WTC11 (cell line): Measurements from ENCODE around the gene TMEM229B. TPM values are rescaled to one million over a fixed set of nuclear protein-coding genes. Genes with fewer than 3 reads are reported as not detected.

Experiments
- ELF4 ChIP-seq: sonication (generic); formaldehyde crosslinking; IDR thresholded peaks from 2 replicates; pipeline ENCODE4 v1.8.1; 2022; ENCODE audit warnings: low read depth, mild to moderate bottlenecking, moderate library complexity, missing genetic modification reagents
- ETV6 ChIP-seq: sonication (generic); formaldehyde crosslinking; IDR thresholded peaks from 2 replicates; pipeline ENCODE4 v1.8.1; 2022; ENCODE audit warnings: mild to moderate bottlenecking, missing genetic modification reagents
- JUN ChIP-seq: sonication (generic); formaldehyde crosslinking; IDR thresholded peaks from 2 replicates; pipeline ENCODE4 v1.8.0; 2023; ENCODE audit warnings: mild to moderate bottlenecking, missing genetic modification reagents
- NFE2L1 ChIP-seq: sonication (generic); formaldehyde crosslinking; IDR thresholded peaks from 2 replicates; pipeline ENCODE4 v1.8.1; 2023; ENCODE audit warnings: missing genetic modification reagents
- SP1 ChIP-seq: sonication (generic); formaldehyde crosslinking; conservative IDR thresholded peaks from 2 replicates; pipeline ENCODE4 v1.8.1; 2022; ENCODE audit warnings: missing genetic modification reagents
- TCF7 ChIP-seq: sonication (generic); formaldehyde crosslinking; IDR thresholded peaks from 2 replicates; pipeline ENCODE4 v1.8.0; 2022; ENCODE audit warnings: mild to moderate bottlenecking, low read depth, missing genetic modification reagents, moderate library complexity
- ZNF263 ChIP-seq: sonication (generic); formaldehyde crosslinking; IDR thresholded peaks from 2 replicates; pipeline ENCODE4 v1.8.1; 2022; ENCODE audit warnings: low read depth, mild to moderate bottlenecking, moderate library complexity, missing genetic modification reagents
- ZNF317 ChIP-seq: sonication (generic); formaldehyde crosslinking; IDR thresholded peaks from 2 replicates; pipeline ENCODE4 v1.8.1; 2023; ENCODE audit warnings: low read depth, mild to moderate bottlenecking, moderate library complexity, missing genetic modification reagents, borderline replicate concordance
- ZNF423 ChIP-seq: fragments of 250-450 bp; sonication (Bioruptor Pico); IDR thresholded peaks from 2 replicates; pipeline ENCODE4 v2.1.2; 2022; ENCODE audit warnings: mild to moderate bottlenecking, moderate library complexity
- total RNA-seq: library from RNA; stranded (reverse); gene quantifications from 3 replicates; pipeline ENCODE4 v1.2.3, GENCODE V29; 2021
- TF ChIP-seq, protein P1 (sequence below): sonication (generic); formaldehyde crosslinking; IDR thresholded peaks from 2 replicates; pipeline ENCODE4 v1.8.1; 2023; ENCODE audit warnings: mild to moderate bottlenecking, missing genetic modification reagents
- TF ChIP-seq, protein P2 (sequence below): fragments of 250-450 bp; sonication (Bioruptor Pico); IDR thresholded peaks from 2 replicates; pipeline ENCODE4 v1.9.0; 2021; ENCODE audit warnings: moderate library complexity, mild to moderate bottlenecking, inconsistent platforms, borderline replicate concordance
- TF ChIP-seq, protein P3 (sequence below): fragments of 200-600 bp; IDR thresholded peaks from 2 replicates; pipeline ENCODE4 v1.8.0; 2022; ENCODE audit warnings: antibody characterized with exemption
- TF ChIP-seq, protein P4 (sequence below): sonication (generic); formaldehyde crosslinking; IDR thresholded peaks from 2 replicates; pipeline ENCODE4 v1.8.1; 2023; ENCODE audit warnings: mild to moderate bottlenecking, moderate library complexity, missing genetic modification reagents
- TF ChIP-seq, protein P5 (sequence below): sonication (generic); formaldehyde crosslinking; IDR thresholded peaks from 2 replicates; pipeline ENCODE4 v1.8.0; 2023; ENCODE audit warnings: mild to moderate bottlenecking, missing genetic modification reagents
- TF ChIP-seq, protein P6 (sequence below): sonication (generic); formaldehyde crosslinking; IDR thresholded peaks from 2 replicates; pipeline ENCODE4 v1.8.0; 2023; ENCODE audit warnings: missing genetic modification reagents
- TF ChIP-seq, protein P7 (sequence below): sonication (generic); formaldehyde crosslinking; IDR thresholded peaks from 2 replicates; pipeline ENCODE4 v1.8.1; 2022; ENCODE audit warnings: mild to moderate bottlenecking, moderate library complexity, missing genetic modification reagents
- TF ChIP-seq, protein P8 (sequence below): sonication (generic); formaldehyde crosslinking; IDR thresholded peaks from 2 replicates; pipeline ENCODE4 v1.8.0; 2022; ENCODE audit warnings: mild to moderate bottlenecking, missing genetic modification reagents
- TF ChIP-seq, protein P9 (sequence below): fragments of 250-450 bp; sonication (Bioruptor Pico); IDR thresholded peaks from 2 replicates; pipeline ENCODE4 v2.1.2; 2022; ENCODE audit warnings: mild to moderate bottlenecking, moderate library complexity
- TF ChIP-seq, protein P10 (sequence below): sonication (generic); formaldehyde crosslinking; IDR thresholded peaks from 2 replicates; pipeline ENCODE4 v1.8.0; 2022; ENCODE audit warnings: missing genetic modification reagents

TMEM229B gene
- total RNA-seq, 1 experiment from 2014 or later = 0.90 TPM

DNA sequence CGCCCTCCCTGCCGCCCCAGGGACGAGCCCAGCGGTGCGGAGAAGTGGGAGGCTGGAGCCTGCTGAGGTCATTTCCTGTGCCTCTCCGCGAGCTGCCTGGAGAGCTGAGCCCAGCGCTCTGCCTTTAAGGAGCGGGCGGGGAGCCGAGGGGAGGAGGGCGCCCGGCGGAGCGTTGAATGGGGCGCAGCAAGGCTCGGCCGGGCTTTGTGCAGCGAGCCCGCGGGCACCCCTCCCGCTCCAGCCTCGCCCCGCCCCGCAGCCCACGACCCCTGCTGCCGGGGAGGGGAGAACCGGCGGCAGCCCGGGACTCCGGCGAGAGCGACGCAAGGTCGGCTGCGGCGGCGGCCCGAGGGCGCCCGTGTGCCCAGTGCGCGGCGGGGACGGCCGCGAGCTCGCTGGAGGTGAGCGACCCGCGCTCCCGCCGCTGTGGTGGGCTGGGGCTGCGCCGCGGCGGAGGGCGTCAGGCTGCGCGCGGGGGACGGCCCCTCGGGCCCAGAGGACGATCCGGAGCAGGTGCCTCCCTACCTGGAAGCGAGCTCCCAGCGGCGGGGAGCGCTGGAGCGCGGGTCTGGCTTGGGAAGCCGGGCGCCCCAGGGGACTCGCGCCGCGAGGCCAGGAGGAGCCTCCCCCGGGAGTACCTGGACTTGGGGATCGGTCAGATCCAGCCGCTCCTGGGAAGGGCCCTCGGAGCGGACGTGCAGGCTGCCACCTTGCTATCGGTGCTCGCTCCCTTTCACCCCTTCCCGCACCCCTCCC is 44.7 kb upstream of the TMEM229B start, which contains the start of gene PLEKHH1 (continued):
- TF ChIP-seq ZNF263 (peak; percentile 63), ZNF317 (CRISPR knock-in tag) (no peak), NFE2L1 (CRISPR knock-in tag) (no peak), SP1 (CRISPR knock-in tag) (peak; percentile 40; the same call in 1 of the 2 replicates), ZNF423 (CRISPR knock-in tag) (peak; percentile 91), TCF7 (CRISPR knock-in tag) (no peak), ELF4 (0 out of 2 replicates have a peak, but pooled peaks have one; percentile 17), ETV6 (CRISPR knock-in tag) (peak; percentile 27; the same call in 1 of the 2 replicates), JUN (CRISPR knock-in tag) (no peak)
- TF ChIP-seq, protein P1, sequence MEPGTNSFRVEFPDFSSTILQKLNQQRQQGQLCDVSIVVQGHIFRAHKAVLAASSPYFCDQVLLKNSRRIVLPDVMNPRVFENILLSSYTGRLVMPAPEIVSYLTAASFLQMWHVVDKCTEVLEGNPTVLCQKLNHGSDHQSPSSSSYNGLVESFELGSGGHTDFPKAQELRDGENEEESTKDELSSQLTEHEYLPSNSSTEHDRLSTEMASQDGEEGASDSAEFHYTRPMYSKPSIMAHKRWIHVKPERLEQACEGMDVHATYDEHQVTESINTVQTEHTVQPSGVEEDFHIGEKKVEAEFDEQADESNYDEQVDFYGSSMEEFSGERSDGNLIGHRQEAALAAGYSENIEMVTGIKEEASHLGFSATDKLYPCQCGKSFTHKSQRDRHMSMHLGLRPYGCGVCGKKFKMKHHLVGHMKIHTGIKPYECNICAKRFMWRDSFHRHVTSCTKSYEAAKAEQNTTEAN (CRISPR knock-in tag) = 0 out of 2 replicates have a peak, but pooled peaks have one; percentile 49
- TF ChIP-seq, protein P2, sequence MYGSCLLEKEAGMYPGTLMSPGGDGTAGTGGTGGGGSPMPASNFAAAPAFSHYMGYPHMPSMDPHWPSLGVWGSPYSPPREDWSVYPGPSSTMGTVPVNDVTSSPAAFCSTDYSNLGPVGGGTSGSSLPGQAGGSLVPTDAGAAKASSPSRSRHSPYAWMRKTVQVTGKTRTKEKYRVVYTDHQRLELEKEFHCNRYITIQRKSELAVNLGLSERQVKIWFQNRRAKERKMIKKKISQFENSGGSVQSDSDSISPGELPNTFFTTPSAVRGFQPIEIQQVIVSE (CRISPR knock-in tag) = no peak
- TF ChIP-seq, protein P3, sequence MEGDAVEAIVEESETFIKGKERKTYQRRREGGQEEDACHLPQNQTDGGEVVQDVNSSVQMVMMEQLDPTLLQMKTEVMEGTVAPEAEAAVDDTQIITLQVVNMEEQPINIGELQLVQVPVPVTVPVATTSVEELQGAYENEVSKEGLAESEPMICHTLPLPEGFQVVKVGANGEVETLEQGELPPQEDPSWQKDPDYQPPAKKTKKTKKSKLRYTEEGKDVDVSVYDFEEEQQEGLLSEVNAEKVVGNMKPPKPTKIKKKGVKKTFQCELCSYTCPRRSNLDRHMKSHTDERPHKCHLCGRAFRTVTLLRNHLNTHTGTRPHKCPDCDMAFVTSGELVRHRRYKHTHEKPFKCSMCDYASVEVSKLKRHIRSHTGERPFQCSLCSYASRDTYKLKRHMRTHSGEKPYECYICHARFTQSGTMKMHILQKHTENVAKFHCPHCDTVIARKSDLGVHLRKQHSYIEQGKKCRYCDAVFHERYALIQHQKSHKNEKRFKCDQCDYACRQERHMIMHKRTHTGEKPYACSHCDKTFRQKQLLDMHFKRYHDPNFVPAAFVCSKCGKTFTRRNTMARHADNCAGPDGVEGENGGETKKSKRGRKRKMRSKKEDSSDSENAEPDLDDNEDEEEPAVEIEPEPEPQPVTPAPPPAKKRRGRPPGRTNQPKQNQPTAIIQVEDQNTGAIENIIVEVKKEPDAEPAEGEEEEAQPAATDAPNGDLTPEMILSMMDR = no peak
- TF ChIP-seq, protein P4, sequence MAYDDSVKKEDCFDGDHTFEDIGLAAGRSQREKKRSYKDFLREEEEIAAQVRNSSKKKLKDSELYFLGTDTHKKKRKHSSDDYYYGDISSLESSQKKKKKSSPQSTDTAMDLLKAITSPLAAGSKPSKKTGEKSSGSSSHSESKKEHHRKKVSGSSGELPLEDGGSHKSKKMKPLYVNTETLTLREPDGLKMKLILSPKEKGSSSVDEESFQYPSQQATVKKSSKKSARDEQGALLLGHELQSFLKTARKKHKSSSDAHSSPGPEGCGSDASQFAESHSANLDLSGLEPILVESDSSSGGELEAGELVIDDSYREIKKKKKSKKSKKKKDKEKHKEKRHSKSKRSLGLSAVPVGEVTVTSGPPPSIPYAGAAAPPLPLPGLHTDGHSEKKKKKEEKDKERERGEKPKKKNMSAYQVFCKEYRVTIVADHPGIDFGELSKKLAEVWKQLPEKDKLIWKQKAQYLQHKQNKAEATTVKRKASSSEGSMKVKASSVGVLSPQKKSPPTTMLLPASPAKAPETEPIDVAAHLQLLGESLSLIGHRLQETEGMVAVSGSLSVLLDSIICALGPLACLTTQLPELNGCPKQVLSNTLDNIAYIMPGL (CRISPR knock-in tag) = peak; percentile 92
- TF ChIP-seq, protein P5, sequence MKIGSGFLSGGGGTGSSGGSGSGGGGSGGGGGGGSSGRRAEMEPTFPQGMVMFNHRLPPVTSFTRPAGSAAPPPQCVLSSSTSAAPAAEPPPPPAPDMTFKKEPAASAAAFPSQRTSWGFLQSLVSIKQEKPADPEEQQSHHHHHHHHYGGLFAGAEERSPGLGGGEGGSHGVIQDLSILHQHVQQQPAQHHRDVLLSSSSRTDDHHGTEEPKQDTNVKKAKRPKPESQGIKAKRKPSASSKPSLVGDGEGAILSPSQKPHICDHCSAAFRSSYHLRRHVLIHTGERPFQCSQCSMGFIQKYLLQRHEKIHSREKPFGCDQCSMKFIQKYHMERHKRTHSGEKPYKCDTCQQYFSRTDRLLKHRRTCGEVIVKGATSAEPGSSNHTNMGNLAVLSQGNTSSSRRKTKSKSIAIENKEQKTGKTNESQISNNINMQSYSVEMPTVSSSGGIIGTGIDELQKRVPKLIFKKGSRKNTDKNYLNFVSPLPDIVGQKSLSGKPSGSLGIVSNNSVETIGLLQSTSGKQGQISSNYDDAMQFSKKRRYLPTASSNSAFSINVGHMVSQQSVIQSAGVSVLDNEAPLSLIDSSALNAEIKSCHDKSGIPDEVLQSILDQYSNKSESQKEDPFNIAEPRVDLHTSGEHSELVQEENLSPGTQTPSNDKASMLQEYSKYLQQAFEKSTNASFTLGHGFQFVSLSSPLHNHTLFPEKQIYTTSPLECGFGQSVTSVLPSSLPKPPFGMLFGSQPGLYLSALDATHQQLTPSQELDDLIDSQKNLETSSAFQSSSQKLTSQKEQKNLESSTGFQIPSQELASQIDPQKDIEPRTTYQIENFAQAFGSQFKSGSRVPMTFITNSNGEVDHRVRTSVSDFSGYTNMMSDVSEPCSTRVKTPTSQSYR (CRISPR knock-in tag) = no peak
- TF ChIP-seq, protein P6, sequence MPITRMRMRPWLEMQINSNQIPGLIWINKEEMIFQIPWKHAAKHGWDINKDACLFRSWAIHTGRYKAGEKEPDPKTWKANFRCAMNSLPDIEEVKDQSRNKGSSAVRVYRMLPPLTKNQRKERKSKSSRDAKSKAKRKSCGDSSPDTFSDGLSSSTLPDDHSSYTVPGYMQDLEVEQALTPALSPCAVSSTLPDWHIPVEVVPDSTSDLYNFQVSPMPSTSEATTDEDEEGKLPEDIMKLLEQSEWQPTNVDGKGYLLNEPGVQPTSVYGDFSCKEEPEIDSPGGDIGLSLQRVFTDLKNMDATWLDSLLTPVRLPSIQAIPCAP (CRISPR knock-in tag) = no peak
- TF ChIP-seq, protein P7, sequence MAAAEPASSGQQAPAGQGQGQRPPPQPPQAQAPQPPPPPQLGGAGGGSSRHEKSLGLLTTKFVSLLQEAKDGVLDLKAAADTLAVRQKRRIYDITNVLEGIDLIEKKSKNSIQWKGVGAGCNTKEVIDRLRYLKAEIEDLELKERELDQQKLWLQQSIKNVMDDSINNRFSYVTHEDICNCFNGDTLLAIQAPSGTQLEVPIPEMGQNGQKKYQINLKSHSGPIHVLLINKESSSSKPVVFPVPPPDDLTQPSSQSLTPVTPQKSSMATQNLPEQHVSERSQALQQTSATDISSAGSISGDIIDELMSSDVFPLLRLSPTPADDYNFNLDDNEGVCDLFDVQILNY (CRISPR knock-in tag) = peak; percentile 71
- TF ChIP-seq, protein P8, sequence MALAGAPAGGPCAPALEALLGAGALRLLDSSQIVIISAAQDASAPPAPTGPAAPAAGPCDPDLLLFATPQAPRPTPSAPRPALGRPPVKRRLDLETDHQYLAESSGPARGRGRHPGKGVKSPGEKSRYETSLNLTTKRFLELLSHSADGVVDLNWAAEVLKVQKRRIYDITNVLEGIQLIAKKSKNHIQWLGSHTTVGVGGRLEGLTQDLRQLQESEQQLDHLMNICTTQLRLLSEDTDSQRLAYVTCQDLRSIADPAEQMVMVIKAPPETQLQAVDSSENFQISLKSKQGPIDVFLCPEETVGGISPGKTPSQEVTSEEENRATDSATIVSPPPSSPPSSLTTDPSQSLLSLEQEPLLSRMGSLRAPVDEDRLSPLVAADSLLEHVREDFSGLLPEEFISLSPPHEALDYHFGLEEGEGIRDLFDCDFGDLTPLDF = 0 out of 2 replicates have a peak, but pooled peaks have one; percentile 34
- TF ChIP-seq, protein P9, sequence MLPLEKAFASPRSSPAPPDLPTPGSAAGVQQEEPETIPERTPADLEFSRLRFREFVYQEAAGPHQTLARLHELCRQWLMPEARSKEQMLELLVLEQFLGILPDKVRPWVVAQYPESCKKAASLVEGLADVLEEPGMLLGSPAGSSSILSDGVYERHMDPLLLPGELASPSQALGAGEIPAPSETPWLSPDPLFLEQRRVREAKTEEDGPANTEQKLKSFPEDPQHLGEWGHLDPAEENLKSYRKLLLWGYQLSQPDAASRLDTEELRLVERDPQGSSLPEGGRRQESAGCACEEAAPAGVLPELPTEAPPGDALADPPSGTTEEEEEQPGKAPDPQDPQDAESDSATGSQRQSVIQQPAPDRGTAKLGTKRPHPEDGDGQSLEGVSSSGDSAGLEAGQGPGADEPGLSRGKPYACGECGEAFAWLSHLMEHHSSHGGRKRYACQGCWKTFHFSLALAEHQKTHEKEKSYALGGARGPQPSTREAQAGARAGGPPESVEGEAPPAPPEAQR = no peak
- TF ChIP-seq, protein P10, sequence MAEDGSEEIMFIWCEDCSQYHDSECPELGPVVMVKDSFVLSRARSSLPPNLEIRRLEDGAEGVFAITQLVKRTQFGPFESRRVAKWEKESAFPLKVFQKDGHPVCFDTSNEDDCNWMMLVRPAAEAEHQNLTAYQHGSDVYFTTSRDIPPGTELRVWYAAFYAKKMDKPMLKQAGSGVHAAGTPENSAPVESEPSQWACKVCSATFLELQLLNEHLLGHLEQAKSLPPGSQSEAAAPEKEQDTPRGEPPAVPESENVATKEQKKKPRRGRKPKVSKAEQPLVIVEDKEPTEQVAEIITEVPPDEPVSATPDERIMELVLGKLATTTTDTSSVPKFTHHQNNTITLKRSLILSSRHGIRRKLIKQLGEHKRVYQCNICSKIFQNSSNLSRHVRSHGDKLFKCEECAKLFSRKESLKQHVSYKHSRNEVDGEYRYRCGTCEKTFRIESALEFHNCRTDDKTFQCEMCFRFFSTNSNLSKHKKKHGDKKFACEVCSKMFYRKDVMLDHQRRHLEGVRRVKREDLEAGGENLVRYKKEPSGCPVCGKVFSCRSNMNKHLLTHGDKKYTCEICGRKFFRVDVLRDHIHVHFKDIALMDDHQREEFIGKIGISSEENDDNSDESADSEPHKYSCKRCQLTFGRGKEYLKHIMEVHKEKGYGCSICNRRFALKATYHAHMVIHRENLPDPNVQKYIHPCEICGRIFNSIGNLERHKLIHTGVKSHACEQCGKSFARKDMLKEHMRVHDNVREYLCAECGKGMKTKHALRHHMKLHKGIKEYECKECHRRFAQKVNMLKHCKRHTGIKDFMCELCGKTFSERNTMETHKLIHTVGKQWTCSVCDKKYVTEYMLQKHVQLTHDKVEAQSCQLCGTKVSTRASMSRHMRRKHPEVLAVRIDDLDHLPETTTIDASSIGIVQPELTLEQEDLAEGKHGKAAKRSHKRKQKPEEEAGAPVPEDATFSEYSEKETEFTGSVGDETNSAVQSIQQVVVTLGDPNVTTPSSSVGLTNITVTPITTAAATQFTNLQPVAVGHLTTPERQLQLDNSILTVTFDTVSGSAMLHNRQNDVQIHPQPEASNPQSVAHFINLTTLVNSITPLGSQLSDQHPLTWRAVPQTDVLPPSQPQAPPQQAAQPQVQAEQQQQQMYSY = no peak
- TF ChIP-seq, all 79 proteins: peak for 16
